ENCODE results near the gene FAM76B. TPM values are rescaled to one million over a fixed set of nuclear protein-coding genes. Genes with fewer than 3 reads are reported as not detected.

FAM76B gene
- total and polyA plus RNA-seq, 9 of the 15 experiments (the other 6 are each of a cell fraction or from before 2014, with no cell fraction given): 22.5 to 60.0 (median 35.0) TPM

DNA sequence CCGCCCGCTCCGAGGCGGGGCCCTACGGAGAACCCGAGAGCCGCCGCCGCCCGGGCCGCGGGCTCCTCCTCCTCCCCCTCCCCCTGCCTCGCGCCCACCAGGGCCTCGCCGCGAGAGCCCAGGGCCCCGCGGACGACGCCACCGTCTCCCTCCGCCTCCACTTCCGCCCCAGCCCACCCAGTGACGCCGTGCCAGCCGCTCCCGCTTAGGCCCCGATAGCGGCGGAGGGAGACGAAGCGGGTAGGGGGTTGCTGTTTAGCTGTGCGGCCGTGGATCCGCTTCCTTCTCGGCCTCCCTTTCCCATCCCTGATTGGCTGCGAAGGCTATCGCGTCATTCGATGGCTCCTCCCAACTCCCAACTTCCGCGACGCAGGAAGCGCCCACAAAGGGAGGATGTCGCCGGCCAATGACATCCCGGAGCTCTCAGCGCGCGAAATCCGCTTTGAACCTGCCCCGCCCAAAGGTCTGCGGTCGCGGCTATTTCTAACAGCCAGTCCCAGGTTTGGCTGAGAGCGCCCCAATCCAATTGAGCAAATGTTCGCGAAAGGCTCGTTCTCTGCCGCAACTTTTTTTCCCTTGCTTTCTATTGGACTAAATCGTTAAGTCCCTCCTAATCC is at the start of gene FAM76B (continued):
- TF ChIP-seq MTA3 (IDR thresholded peaks at IDR 0.05; ENCODE audit: borderline replicate concordance) (peak; percentile 90), RFX5 (IDR thresholded peaks at IDR 0.05; ENCODE audit: low read depth, low read length) (no peak), XRCC3 (IDR thresholded peaks at IDR 0.05) (no peak)
- TF ChIP-seq, protein P1, sequence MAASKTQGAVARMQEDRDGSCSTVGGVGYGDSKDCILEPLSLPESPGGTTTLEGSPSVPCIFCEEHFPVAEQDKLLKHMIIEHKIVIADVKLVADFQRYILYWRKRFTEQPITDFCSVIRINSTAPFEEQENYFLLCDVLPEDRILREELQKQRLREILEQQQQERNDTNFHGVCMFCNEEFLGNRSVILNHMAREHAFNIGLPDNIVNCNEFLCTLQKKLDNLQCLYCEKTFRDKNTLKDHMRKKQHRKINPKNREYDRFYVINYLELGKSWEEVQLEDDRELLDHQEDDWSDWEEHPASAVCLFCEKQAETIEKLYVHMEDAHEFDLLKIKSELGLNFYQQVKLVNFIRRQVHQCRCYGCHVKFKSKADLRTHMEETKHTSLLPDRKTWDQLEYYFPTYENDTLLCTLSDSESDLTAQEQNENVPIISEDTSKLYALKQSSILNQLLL (CRISPR knock-in tag; IDR thresholded peaks at IDR 0.05; ENCODE audit: borderline replicate concordance): no peak
- TF ChIP-seq, protein P2, sequence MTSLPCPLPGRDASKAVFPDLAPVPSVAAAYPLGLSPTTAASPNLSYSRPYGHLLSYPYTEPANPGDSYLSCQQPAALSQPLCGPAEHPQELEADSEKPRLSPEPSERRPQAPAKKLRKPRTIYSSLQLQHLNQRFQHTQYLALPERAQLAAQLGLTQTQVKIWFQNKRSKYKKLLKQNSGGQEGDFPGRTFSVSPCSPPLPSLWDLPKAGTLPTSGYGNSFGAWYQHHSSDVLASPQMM (CRISPR knock-in tag; IDR thresholded peaks at IDR 0.05): no peak
- TF ChIP-seq, protein P3, sequence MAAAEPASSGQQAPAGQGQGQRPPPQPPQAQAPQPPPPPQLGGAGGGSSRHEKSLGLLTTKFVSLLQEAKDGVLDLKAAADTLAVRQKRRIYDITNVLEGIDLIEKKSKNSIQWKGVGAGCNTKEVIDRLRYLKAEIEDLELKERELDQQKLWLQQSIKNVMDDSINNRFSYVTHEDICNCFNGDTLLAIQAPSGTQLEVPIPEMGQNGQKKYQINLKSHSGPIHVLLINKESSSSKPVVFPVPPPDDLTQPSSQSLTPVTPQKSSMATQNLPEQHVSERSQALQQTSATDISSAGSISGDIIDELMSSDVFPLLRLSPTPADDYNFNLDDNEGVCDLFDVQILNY (CRISPR knock-in tag; IDR thresholded peaks at IDR 0.05): peak; percentile 97
- TF ChIP-seq, protein P4, sequence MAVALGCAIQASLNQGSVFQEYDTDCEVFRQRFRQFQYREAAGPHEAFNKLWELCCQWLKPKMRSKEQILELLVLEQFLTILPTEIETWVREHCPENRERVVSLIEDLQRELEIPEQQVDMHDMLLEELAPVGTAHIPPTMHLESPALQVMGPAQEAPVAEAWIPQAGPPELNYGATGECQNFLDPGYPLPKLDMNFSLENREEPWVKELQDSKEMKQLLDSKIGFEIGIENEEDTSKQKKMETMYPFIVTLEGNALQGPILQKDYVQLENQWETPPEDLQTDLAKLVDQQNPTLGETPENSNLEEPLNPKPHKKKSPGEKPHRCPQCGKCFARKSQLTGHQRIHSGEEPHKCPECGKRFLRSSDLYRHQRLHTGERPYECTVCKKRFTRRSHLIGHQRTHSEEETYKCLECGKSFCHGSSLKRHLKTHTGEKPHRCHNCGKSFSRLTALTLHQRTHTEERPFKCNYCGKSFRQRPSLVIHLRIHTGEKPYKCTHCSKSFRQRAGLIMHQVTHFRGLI (CRISPR knock-in tag; IDR thresholded peaks at IDR 0.05): no peak
- TF ChIP-seq, protein P5, sequence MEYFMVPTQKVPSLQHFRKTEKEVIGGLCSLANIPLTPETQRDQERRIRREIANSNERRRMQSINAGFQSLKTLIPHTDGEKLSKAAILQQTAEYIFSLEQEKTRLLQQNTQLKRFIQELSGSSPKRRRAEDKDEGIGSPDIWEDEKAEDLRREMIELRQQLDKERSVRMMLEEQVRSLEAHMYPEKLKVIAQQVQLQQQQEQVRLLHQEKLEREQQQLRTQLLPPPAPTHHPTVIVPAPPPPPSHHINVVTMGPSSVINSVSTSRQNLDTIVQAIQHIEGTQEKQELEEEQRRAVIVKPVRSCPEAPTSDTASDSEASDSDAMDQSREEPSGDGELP (CRISPR knock-in tag; IDR thresholded peaks at IDR 0.05; ENCODE audit: borderline replicate concordance): peak; percentile 59
- TF ChIP-seq, protein P6, sequence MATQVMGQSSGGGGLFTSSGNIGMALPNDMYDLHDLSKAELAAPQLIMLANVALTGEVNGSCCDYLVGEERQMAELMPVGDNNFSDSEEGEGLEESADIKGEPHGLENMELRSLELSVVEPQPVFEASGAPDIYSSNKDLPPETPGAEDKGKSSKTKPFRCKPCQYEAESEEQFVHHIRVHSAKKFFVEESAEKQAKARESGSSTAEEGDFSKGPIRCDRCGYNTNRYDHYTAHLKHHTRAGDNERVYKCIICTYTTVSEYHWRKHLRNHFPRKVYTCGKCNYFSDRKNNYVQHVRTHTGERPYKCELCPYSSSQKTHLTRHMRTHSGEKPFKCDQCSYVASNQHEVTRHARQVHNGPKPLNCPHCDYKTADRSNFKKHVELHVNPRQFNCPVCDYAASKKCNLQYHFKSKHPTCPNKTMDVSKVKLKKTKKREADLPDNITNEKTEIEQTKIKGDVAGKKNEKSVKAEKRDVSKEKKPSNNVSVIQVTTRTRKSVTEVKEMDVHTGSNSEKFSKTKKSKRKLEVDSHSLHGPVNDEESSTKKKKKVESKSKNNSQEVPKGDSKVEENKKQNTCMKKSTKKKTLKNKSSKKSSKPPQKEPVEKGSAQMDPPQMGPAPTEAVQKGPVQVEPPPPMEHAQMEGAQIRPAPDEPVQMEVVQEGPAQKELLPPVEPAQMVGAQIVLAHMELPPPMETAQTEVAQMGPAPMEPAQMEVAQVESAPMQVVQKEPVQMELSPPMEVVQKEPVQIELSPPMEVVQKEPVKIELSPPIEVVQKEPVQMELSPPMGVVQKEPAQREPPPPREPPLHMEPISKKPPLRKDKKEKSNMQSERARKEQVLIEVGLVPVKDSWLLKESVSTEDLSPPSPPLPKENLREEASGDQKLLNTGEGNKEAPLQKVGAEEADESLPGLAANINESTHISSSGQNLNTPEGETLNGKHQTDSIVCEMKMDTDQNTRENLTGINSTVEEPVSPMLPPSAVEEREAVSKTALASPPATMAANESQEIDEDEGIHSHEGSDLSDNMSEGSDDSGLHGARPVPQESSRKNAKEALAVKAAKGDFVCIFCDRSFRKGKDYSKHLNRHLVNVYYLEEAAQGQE (IDR thresholded peaks at IDR 0.05; ENCODE audit: borderline replicate concordance): peak; percentile 38
- TF ChIP-seq, protein P6 (CRISPR knock-in tag; IDR thresholded peaks at IDR 0.05; ENCODE audit: low read depth): no peak

All from K562 (cell line).